ENCODE measurements around the gene ROCK2.

The ROCK2 gene

DNA sequence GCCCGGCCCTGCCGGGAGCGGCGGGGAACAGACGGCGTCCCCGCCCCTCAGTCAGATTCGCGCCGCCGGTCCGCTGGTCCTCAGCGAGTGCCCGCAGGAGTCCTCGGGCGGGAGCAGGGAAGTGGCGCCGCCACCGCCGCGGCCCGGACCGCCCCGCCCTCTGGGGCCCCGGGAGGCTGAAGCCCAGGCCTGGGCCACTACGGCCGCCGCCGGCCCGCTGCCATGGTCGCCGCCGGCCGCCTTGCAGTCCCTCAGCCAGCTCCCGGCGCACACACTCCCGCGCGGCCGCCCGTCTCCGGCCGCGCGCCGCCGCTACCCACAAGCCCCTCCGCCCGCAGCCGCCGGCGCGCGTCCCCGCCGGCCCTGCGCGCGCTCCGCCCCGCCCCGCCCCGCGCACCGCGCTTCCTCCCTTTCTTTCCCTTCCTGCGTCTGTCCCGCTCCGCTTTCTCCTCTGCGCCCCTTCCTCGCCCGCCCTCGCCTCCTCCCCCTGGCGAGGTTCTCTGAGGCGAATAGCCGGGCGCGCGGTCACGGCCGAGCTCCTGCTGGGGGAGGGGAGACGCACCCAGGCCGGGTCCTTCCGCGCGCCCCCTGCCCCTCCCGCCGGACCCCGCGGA is at the start of gene ROCK2:
ROCK2 (minus strand) TSS at position 295 of the 614 bp plus-strand sequence. CDS start 500 bp downstream, outside the sequence.
- peak; percentile 88 for DNase-seq

DNA sequence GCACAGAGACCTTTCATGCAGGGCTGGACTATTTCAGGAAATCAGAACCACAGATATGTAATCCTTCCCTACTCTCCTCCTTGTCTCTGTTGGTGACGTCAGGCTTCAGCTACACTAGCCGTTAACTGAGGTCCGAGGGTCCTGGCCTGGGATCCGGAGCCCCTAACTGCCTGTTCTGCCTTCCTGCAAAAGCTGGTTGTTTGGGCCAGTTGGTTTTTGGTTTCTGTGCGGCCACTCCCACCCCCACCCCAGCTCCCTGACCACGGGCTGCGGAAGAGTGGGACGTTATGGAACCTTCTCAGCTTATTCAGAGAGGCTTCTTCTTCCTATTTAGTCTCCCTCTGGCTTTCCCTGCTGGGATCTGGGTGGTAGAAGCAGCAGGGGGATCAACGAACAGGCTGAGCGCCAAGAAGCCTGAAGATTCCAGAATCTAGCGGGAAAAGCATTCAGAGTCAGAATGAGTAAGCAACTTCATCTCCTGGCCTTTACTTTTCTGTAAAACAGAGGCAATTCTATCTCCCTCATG is 49.3 kb upstream of the ROCK2 start:
- DNase-seq, result no peak

DNA sequence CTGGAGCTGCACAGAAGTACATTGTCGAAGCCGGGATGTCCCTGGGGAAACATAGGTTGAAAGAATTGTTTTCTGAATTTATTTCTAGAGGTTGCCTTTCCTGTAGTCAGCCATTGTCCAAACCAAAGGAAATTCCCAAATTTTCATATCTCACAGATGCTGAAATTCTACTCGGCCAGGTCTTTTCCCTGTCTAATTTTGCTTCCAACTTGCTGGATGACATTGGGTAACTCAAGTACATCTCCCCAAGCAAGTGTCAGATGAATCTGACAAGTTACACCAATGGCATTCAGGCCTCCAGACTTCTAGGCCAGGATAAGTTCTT is 47.5 kb upstream of the ROCK2 start:
- no peak for DNase-seq

DNA sequence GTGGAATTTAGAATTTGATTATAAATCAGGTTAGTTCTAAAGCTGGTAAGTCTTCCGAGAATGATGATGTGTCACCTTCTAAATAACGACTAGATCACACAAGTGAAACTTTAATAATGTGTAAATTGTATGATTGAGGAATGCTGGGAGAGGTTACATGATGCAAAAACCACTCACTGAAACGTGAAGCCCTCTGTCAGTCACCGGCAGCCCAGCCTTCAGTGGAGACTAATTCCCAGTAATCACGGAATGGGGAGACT is 45.9 kb upstream of the ROCK2 start:
- no peak for DNase-seq

DNA sequence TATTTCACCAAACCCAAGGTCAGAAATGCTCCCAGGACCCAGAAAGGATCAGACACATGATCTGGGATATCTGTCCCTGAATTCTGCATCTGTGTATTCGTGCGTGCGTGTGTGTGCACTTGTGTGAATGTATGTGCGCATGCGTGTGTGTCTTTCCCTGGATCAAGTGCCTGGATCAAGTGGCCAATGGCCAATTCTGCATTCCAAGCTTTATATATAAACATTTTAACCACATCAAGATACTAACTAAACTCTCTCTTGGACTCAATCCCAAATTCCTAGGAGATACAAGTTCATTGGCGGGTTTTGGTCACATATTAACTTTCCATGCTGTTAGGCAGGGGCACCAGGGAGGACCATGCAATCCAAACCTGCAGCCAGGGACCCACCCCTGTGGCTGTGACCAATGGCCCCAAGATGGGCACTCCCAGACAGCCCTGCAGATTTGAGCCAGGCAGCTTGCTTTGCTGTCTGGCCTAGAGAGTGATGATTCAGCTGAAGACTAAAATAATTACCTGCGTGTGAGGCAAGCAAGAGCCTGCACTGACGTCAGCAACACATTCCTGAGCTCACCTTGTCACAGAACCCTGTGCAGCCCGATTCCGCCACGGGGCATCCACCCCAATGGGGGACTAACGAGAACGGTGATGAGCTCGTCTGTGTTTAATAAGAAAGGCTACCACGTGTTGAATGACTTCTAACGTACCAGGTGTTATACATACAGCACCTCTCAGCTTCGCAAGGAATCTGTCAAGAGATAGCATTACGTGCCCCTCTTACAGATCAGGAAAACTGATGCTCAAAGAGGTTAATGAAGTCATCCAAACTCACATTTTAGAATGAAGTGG is 45.3 kb upstream of the ROCK2 start:
- no peak for DNase-seq

DNA sequence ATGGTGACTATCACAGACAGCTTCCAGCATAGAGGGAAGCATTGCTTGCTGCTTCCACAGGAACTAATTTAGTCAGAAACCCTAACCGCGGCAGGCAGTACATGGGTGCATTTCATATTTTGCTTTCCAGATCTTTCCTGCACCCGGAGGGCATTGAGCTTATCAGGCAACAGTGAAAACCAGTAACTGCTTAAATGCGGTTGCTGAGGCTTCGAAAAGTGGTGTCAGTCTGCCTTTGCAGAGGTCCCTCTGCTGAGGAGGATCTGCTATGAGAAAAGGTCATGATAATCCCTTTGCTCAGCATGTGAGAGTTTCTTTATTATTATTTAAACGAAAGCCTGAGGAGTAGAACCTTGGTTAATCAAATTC is 44.6 kb upstream of the ROCK2 start:
- DNase-seq, result peak; percentile 77

DNA sequence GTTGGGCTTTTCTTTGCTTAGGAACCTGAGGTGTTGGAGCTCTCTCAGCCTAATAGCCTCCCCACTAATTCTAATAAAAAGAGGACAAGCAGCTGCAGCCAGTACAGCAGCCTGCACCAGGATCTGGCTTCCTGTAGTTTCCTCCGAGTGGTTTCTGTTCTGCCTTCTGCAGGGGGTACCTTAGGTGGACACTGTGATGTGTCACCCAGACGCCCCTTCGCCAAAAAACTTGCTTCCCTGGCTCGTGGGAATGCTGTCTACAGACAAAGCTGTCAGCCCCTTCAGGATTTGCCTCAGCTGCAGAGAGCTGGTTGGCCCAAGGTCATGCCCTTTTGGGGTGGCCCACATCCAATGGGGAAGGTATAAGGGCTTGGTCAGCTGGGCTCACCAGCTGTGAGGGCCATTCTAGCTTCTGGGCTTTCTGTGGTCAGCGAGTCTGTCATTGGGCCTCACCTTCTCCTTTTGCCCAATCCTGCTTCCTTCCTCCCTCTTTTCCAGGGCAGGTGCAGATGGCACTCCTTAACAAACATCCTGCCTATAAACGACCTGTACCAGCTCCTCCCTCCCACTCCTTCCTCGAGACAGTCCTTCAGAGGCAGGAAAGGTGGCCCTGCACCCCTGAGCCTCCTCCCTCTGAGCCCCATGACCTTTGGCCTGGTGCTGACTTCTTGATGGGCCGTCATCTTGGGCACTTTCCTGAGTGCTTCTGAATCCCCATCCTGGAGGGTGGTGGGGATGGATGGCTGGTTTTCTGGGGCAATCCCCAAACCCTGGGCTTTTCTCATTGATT is 44.0 kb upstream of the ROCK2 start:
- no peak for DNase-seq

DNA sequence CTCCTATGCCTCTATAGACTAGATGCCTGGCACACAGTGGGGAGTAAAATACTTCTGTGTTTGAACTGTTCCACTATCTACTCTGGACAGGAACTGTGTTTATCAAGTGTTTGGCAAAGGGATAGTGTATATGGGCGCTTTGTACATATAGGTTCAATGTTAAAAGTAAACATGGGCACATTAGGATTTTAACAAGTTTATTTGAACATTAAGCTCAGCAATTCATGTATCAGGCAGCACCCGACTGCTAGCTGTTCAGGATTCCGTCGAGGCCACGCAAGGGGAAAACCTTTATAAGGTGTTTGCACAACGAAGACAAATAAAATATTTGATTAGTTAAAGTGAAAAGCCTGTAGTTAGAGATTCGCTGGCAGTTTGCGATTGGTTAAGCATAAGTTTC is 43.4 kb upstream of the ROCK2 start:
- DNase-seq, result no peak

DNA sequence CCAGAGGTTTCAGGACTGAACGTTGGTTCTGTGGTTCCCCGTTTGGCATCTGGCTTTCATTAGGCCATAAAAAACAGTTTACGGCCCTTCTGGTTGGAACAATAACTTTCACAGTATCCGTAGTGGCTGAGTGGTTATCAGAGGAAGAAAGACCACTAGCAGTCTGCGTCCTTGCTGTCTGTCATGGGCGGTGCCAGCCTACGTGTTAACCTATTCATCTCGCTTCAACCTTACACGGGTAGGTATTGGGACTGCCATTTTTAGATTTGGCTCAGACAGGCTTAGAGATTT is 42.6 kb upstream of the ROCK2 start:
- no peak for DNase-seq

DNA sequence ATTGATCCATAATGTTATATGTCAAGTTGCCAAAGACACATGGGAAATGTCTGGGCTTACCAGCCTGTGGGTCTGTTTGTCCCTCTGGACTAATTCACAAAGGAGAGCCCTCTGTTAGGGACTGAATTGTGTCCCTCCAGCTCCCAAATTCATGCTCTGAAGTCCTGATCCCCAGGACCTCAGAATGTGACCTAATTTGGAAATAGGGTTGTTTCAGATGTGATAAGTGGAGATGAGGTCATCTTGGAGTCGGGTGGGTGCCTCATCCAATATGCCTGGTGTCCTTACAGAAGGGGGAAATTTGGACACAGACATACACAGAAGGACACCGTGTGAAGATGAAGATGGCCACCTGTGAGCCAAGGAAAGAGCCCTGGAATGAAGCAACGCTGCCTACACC is 41.4 kb upstream of the ROCK2 start:
- no peak for DNase-seq

DNA sequence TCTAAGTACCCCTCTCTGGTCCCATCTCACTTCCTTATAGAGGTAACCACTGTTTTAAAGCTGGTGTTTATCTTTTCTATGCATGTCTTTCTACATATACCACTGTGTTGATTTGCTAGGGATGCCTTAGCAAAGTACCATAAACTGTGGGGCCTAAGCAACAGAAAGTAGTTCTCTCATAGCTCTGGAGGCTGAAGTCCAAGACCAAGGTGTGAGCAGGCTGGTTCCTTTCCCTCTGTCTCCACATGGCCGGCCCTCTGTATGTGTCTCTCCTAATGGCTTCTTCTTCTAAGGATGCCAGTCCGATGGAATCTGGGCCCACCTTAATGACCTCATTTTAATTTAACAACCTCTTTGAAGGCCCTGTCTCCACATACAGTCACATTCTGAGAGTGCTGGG is 40.8 kb upstream of the ROCK2 start:
- no peak for DNase-seq

DNA sequence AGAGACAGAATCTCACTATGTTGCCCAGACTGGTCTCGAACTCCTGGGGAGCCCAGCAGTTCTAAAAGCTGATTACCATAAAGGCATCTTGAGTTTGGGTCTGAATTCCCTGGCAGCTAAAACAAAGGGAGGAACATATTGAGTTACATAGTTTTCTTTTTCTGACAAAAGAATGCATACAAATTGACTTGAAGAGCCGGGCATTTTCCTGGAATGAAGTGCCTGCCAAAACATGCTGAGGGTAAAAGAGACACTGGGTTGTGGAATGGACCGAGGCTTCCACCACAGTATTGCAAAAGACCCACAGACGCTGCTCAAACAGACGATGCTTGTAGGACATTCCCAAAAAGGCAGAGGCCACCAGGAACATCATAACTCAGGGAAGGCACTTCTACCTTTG is 35.1 kb upstream of the ROCK2 start:
- no peak for DNase-seq

DNA sequence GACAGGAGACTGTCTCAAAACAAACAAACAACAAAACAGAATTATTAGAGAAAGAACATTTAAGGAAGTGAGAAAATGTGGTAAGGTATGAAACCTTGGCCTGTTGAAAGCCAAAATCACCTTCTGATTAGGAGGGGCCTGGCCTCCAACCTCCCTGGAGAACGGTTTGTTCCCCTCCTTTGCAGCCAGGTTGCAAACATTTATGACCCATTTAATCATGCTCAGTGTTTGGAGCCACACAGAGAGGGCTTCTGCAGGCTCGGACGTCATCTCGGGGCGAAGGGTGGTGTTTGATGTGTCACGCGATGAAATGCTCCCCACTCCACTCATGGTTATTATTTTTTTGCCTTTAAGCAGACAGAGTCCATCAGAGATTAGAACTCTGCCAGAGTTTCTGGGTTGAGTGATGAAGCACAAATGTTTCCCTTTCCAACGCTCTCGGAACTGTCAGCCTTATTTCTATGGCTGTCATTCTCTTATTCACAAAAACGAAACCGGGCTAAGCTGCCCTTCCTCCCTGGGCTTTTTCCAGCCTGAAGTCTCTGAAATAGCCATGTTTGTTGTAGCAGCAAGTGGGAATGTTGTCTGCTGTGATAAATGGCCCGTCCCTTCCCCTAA is 33.6 kb upstream of the ROCK2 start:
- no peak for DNase-seq

DNA sequence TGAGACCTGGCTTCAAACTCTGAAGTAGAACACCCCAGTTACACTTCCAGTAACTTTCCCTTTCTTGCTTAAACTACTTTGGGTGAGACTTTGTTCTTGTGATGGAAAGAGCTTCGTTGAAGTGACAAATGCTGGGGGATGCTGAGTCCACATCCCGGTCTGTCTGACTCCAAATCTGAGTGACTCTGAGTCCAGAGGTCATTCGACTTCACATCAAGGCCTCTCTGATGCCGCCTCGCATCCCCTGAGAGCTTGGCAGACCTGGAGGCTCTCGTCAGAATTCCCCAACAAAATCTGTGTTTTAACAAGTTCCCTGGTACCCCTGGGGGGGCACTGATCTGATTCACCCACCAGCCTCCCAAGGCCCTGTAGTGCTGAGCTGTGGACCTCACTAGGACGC is 31.6 kb upstream of the ROCK2 start:
- DNase-seq, result no peak

DNA sequence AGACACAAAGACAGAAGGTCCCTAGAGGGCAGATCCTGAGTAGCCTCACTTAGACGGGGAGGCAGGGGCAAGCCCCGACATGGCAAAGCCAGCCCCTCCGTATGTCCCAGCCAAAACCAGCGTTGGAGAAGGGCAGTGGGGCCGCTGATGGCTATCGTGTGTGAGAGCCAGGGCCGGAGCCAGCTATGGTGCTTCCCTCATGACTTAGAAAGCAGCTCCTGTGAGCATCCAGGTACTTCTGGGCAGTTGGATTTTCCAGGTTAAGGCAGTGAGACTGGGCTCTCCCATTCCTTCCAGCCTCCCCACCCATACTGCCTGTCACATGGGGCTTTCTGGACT is 31.2 kb upstream of the ROCK2 start:
- DNase-seq, result no peak

DNA sequence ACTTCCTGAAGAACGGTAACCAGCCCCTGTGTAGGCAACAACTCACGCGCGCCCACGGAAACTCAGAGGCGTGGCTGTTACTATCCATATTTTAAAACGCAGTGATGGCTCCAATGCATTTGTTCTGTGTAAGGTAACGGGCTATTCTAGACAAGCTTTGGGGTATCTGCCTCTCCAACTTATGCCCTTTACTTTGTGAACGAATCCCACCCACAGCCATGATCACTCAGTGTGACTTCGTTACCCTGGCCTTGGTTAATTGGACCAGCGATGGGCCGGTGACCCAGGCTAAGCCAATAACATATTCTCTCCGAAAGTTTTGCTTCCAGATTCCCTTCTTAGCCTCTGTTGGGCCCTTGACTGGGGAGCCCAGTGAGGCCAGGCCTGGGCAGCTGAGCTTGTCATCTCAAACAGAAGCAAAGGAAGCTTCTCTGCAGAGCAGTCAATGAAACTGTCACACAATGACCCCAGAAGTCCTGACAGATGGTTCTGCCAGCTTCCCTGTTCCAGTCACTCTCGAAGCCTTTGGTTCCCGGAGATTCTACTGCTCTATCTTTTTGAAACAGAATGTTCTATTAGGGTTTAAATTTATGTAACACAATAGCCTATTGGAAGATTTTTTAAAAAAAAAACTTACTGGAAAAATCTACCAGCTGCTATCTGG is 30.7 kb upstream of the ROCK2 start:
- no peak for DNase-seq

DNA sequence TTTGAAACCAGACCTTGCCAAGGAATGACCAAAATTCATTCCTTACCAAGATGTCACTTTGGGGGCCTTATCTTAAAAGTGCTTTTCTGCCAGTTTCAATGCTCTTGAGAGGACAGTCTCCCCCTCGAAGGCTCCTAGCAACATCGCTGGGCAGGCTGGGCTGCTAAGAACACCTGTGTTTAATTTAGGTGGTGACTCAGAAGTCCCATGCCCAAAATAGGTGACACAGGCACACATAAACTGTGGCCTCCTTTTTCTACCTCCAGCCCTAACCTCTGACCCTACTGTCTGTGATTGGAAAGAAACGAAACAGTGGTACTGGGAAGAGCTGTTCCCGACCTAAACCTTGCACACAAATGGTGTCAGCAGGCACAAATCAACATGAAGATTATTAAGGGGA is 28.7 kb upstream of the ROCK2 start:
- DNase-seq, result no peak

DNA sequence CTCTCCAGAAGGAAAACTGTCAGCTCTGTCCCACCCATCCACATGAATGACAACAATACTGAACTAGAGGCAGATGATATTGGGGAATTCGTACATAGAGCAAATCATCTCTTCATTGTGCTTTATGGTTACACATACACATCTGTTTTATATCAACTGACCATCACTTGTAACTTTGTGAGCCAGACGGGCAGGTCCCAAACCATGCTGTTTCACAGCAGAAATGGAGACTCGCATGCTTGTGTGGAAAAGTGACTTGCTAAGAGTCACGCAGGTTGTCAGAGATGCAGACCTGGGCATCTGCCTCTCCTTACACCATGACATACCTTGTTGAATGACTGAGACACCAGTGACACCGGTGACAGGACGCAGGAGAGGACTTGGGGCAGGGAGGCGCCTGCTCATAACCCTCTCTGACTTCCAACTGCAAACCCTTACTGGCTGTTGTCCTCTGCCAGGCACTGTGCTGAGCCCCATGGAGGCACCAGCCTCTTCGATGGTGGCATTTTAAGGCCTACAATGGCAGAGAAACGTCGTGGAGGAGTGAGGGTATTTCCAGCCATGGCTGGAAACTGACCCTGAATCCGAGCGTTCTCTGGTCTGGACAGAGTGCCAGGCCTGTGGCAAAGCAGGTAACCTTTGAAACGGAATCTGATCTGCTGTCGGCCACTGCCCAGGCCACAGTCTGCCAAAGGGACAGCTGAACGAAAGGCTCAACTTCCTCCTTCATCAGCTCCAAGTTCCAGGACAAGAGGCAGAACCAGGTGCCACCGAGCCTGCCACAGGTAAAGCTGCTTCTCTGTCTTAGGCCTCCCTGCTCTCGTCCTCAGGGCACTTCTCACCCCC is 26.9 kb upstream of the ROCK2 start:
- no peak for DNase-seq

DNA sequence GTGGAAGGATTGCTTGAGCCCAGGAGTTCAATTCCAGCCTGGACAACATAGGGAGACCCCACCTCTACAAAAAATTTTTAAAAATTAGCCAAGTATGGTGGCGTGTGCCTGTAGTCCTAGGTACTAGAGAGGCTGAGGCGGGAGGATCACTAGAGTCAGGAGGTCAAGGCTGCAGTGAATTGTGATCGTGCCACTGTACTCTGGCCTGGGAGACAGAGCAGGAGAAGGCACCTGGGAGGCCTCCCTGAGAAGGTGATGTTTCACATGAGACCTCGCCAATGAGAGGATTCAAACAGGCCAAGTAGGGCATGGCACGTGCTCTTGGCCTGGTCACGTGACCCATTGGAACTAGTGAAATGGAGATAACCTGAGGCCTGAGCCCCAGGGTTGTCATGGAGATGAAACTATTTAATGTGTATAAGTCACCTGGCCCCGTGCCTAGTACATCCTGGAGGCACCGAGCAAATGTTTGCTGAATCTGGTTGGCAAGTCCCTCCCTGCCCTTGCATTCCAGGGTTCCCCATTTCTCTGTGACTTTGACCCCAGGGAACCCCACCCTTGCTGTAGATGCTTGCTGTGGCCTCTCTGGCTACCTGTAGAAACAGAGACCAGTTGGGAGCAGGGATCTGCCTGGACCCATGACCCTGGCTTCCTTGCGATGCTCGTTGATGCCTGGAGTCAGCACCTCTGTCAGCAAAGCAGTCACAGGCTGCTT is 26.1 kb upstream of the ROCK2 start:
- no peak for DNase-seq

DNA sequence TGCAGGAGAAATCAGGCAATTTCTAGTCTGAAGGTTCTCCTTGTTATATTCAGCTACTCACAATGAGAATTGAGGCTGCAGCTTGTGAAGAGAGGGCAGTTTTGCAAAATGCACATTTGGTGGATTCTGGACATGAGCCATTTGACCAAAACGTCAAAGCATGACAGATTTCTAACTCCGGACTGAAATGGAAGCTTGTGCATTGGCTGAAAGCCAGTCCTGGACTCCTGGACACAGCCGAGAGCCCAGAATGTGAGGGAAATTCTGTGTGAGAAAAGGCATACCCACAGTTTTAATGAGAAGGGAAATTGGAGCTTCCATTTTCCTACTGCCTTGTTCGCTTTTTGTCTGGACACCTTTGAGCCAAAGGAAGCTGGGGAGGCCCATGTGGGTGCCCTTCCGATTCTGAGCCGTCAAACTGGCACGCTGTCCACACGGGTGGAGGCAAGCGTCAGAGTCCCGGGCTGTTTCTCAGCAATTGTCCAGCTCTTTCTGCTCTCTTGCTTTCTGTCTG is 23.7 kb upstream of the ROCK2 start:
- DNase-seq, result no peak

DNA sequence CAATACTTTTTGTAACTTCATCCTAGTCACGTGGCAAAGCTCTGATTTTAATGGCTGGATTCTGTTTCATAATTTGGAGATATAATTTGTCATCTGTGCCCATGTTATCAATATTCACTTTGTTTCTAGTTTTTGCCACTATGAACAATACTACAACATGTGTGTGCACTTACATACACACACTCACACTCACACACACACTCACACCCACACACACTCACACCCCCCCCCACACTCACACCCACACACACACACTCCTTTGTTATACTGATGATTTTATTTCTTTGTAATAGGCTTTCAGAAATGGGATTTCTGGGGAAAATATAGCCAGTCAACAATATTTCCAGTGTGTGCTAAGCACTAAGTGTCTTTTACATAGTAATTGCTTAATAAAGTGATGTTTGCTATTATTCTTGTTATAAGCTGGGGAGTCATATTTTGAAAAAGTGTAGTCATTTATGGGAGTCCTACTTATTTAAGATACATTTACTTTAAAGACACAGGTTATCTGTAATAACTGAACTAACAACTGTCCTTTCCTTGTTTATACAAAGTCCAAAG is 22.8 kb upstream of the ROCK2 start:
- DNase-seq, result no peak
